ENCODE data around the gene PDE8B.

PDE8B gene

GRCh38 chr5:77358255-77359205 is 148.1 kb downstream of the PDE8B start:
- Histone ChIP-seq H3K4me2 (ENCODE audit: low read length) (no peak overlapping the region), H3K23ac (ENCODE audit: low read length) (no peak overlapping the region), H3K18ac (ENCODE audit: low read length) (no peak overlapping the region), H2BK15ac (replicated peaks; ENCODE audit: low read depth) (no peak overlapping the region), H3K9ac (ENCODE audit: low read length) (no peak overlapping the region), H3K4me1 (ENCODE audit: control insufficient read depth, low read depth, low read length) (no peaks in the 10 kb centered on the region), H3K56ac (ENCODE audit: low read length) (no peak overlapping the region), H3K36me3 (ENCODE audit: control insufficient read depth, insufficient read depth, low read length) (no peaks in the 10 kb centered on the region), H2BK120ac (ENCODE audit: low read depth, low read length) (no peak overlapping the region), H4K5ac (ENCODE audit: low read length) (no peak overlapping the region), H3K4me3 (ENCODE audit: low read length) (no peak overlapping the region), H3K27ac (ENCODE audit: low read depth, low read length) (no peak overlapping the region), H2AK5ac (ENCODE audit: low read length) (no peak overlapping the region), H3K79me1 (ENCODE audit: low read length) (no peaks in the 10 kb centered on the region), H3K79me2 (ENCODE audit: control insufficient read depth, insufficient read depth, low read length) (no peaks in the 10 kb centered on the region), H3K4ac (ENCODE audit: low read depth, low read length) (no peak overlapping the region), H2BK5ac (ENCODE audit: low read length) (no peak overlapping the region), H4K8ac (ENCODE audit: low read depth, low read length) (no peak overlapping the region), H3K27me3 (ENCODE audit: insufficient read depth, low read length, poor library complexity) (no peaks in the 10 kb centered on the region)
- DNase-seq: peak; percentile 16
- no CpG with 5 or more reads among the region's 10 CpGs for WGBS (ENCODE audit: extremely low coverage, insufficient coverage, low lambda C conversion rate)

DNA sequence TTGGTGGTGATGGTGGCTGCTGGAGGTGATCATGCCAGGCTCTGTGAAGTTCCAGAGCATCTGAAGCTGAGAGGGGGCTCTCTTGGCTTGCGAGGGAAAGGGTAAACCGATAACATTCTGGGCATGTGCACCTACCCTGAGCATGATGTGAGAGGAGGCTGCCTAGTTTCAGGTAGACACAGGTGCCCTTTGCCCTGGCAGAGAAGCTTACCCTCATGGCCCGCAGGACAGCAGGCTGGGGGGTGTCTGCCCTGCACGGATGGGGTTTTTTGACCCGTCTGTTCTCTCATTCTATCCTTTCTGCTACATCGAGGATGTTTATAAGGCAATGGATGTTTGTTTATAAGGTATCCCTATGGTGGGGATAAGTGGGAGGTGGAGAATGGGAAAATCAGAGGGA is 148.8 kb downstream of the PDE8B start:
- H3K36me3 ChIP-seq (ENCODE audit: control insufficient read depth, insufficient read depth, low read length): no peaks in the 10 kb centered on the region
- no CpG with 5 or more reads among the region's 6 CpGs for WGBS (ENCODE audit: extremely low coverage, insufficient coverage, low lambda C conversion rate)
- H2BK15ac ChIP-seq (replicated peaks; ENCODE audit: low read depth): no peak overlapping the region
- H3K4me3 ChIP-seq (ENCODE audit: low read length): no peak overlapping the region
- H3K4me2 ChIP-seq (ENCODE audit: low read length): no peak overlapping the region
- no peaks in the 10 kb centered on the region for H3K27me3 ChIP-seq (ENCODE audit: insufficient read depth, low read length, poor library complexity)
- H2AK5ac ChIP-seq (ENCODE audit: low read length): no peak overlapping the region
- no peak overlapping the region for H3K23ac ChIP-seq (ENCODE audit: low read length)
- no peak overlapping the region for H2BK120ac ChIP-seq (ENCODE audit: low read depth, low read length)
- H2BK5ac ChIP-seq (ENCODE audit: low read length): no peak overlapping the region
- no peaks in the 10 kb centered on the region for H3K79me2 ChIP-seq (ENCODE audit: control insufficient read depth, insufficient read depth, low read length)
- H3K56ac ChIP-seq (ENCODE audit: low read length): no peak overlapping the region
- DNase-seq: no peak
- H4K5ac ChIP-seq (ENCODE audit: low read length): no peak overlapping the region
- no peak overlapping the region for H3K27ac ChIP-seq (ENCODE audit: low read depth, low read length)
- H3K79me1 ChIP-seq (ENCODE audit: low read length): no peaks in the 10 kb centered on the region
- H3K9ac ChIP-seq (ENCODE audit: low read length): no peak overlapping the region
- H3K4me1 ChIP-seq (ENCODE audit: control insufficient read depth, low read depth, low read length): no peaks in the 10 kb centered on the region
- no peak overlapping the region for H4K8ac ChIP-seq (ENCODE audit: low read depth, low read length)
- H3K4ac ChIP-seq (ENCODE audit: low read depth, low read length): no peak overlapping the region
- H3K18ac ChIP-seq (ENCODE audit: low read length): no peak overlapping the region

DNA sequence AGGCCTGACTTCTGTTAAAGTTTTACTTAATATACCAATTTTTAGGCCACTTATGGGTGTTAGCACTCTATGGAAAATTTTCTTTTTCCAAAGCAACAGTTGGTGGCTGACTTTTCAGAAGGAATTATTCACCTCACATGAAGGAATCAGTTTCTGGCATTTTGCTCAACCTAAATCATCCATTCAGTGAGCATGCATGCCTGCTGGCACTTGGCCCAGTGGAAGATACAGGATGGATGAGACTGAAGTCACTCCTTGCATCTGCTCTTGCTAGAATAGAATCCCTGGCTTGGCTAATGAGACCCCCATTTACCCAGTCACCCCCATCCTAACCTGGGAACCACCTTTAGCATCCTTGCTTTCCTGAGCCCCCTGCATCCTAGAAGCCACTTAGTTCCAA is 149.9 kb downstream of the PDE8B start:
- H2BK15ac ChIP-seq (replicated peaks; ENCODE audit: low read depth): no peak overlapping the region
- H3K4me2 ChIP-seq (ENCODE audit: low read length): no peak overlapping the region
- no peak overlapping the region for H3K4ac ChIP-seq (ENCODE audit: low read depth, low read length)
- H3K79me2 ChIP-seq (ENCODE audit: control insufficient read depth, insufficient read depth, low read length): no peaks in the 10 kb centered on the region
- no peak overlapping the region for H4K8ac ChIP-seq (ENCODE audit: low read depth, low read length)
- H3K18ac ChIP-seq (ENCODE audit: low read length): no peak overlapping the region
- DNase-seq: no peak
- no peak overlapping the region for H3K56ac ChIP-seq (ENCODE audit: low read length)
- no peaks in the 10 kb centered on the region for H3K27me3 ChIP-seq (ENCODE audit: insufficient read depth, low read length, poor library complexity)
- H4K5ac ChIP-seq (ENCODE audit: low read length): no peak overlapping the region
- no peaks in the 10 kb centered on the region for H3K4me1 ChIP-seq (ENCODE audit: control insufficient read depth, low read depth, low read length)
- no peaks in the 10 kb centered on the region for H3K79me1 ChIP-seq (ENCODE audit: low read length)
- no peak overlapping the region for H2BK120ac ChIP-seq (ENCODE audit: low read depth, low read length)
- H3K27ac ChIP-seq (ENCODE audit: low read depth, low read length): no peak overlapping the region
- no peak overlapping the region for H3K9ac ChIP-seq (ENCODE audit: low read length)
- H2AK5ac ChIP-seq (ENCODE audit: low read length): no peak overlapping the region
- H2BK5ac ChIP-seq (ENCODE audit: low read length): no peak overlapping the region
- H3K36me3 ChIP-seq (ENCODE audit: control insufficient read depth, insufficient read depth, low read length): no peaks in the 10 kb centered on the region
- no peak overlapping the region for H3K4me3 ChIP-seq (ENCODE audit: low read length)
- H3K23ac ChIP-seq (ENCODE audit: low read length): no peak overlapping the region

DNA sequence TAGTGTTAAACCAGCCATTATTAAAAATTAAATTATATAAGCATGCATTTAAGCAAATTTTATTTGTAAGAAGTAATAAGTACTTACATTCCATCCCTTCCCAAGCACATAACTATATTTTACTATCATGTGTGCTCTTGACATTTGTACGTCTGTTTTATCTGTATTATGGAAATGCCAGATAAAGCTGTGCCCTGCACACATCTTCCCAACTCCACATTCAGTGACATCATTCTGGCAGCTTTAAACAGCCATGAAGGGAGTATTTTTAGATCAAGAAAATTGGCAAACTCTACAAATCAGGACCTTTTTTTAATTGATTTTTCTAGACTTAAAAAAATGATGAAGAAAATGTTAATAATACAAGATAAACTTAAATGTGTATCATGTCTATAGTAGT is 150.5 kb downstream of the PDE8B start:
- H3K4me3 ChIP-seq (ENCODE audit: low read length): no peak overlapping the region
- no peak overlapping the region for H3K56ac ChIP-seq (ENCODE audit: low read length)
- no peaks in the 10 kb centered on the region for H3K79me2 ChIP-seq (ENCODE audit: control insufficient read depth, insufficient read depth, low read length)
- H3K9ac ChIP-seq (ENCODE audit: low read length): no peak overlapping the region
- H3K4ac ChIP-seq (ENCODE audit: low read depth, low read length): no peak overlapping the region
- H3K23ac ChIP-seq (ENCODE audit: low read length): no peak overlapping the region
- H3K36me3 ChIP-seq (ENCODE audit: control insufficient read depth, insufficient read depth, low read length): no peaks in the 10 kb centered on the region
- no peak overlapping the region for H2BK120ac ChIP-seq (ENCODE audit: low read depth, low read length)
- no peak overlapping the region for H3K18ac ChIP-seq (ENCODE audit: low read length)
- H4K8ac ChIP-seq (ENCODE audit: low read depth, low read length): no peak overlapping the region
- H2BK15ac ChIP-seq (replicated peaks; ENCODE audit: low read depth): no peak overlapping the region
- H2BK5ac ChIP-seq (ENCODE audit: low read length): no peak overlapping the region
- H3K4me2 ChIP-seq (ENCODE audit: low read length): no peak overlapping the region
- no peaks in the 10 kb centered on the region for H3K27me3 ChIP-seq (ENCODE audit: insufficient read depth, low read length, poor library complexity)
- H2AK5ac ChIP-seq (ENCODE audit: low read length): no peak overlapping the region
- H4K5ac ChIP-seq (ENCODE audit: low read length): no peak overlapping the region
- no peak overlapping the region for H3K27ac ChIP-seq (ENCODE audit: low read depth, low read length)
- DNase-seq: no peak
- no peaks in the 10 kb centered on the region for H3K79me1 ChIP-seq (ENCODE audit: low read length)
- no peaks in the 10 kb centered on the region for H3K4me1 ChIP-seq (ENCODE audit: control insufficient read depth, low read depth, low read length)
- WGBS (ENCODE audit: extremely low coverage, insufficient coverage, low lambda C conversion rate): no CpG with 5 or more reads among the region's 1 CpG

GRCh38 chr5:77366717-77367500 is 156.4 kb downstream of the PDE8B start:
- Histone ChIP-seq H3K9ac (ENCODE audit: low read length) (no peak overlapping the region), H3K27ac (ENCODE audit: low read depth, low read length) (no peak overlapping the region), H3K18ac (ENCODE audit: low read length) (no peak overlapping the region), H3K79me1 (ENCODE audit: low read length) (no peaks in the 10 kb centered on the region), H3K27me3 (ENCODE audit: insufficient read depth, low read length, poor library complexity) (no peaks in the 10 kb centered on the region), H3K79me2 (ENCODE audit: control insufficient read depth, insufficient read depth, low read length) (no peaks in the 10 kb centered on the region), H3K4me3 (ENCODE audit: low read length) (no peak overlapping the region), H4K8ac (ENCODE audit: low read depth, low read length) (no peak overlapping the region), H4K5ac (ENCODE audit: low read length) (no peak overlapping the region), H3K4me2 (ENCODE audit: low read length) (no peak overlapping the region), H2BK5ac (ENCODE audit: low read length) (no peak overlapping the region), H3K4ac (ENCODE audit: low read depth, low read length) (no peak overlapping the region), H3K56ac (ENCODE audit: low read length) (no peak overlapping the region), H2BK120ac (ENCODE audit: low read depth, low read length) (no peak overlapping the region), H2AK5ac (ENCODE audit: low read length) (no peak overlapping the region), H2BK15ac (replicated peaks; ENCODE audit: low read depth) (no peak overlapping the region), H3K36me3 (ENCODE audit: control insufficient read depth, insufficient read depth, low read length) (no peaks in the 10 kb centered on the region), H3K23ac (ENCODE audit: low read length) (no peak overlapping the region), H3K4me1 (ENCODE audit: control insufficient read depth, low read depth, low read length) (no peaks in the 10 kb centered on the region)
- WGBS (ENCODE audit: extremely low coverage, insufficient coverage, low lambda C conversion rate): no CpG with 5 or more reads among the region's 5 CpGs
- DNase-seq: peak; percentile 61
